ENCODE data around the gene PRKCH. TPM values are rescaled to one million over a fixed set of nuclear protein-coding genes. Genes with fewer than 3 reads are reported as not detected.

The PRKCH gene
- total RNA-seq, 1 donor from 2014 or later: 43.0 TPM

- H3K4me3 ChIP-seq: no peak overlapping the region
- TF ChIP-seq, protein P1, sequence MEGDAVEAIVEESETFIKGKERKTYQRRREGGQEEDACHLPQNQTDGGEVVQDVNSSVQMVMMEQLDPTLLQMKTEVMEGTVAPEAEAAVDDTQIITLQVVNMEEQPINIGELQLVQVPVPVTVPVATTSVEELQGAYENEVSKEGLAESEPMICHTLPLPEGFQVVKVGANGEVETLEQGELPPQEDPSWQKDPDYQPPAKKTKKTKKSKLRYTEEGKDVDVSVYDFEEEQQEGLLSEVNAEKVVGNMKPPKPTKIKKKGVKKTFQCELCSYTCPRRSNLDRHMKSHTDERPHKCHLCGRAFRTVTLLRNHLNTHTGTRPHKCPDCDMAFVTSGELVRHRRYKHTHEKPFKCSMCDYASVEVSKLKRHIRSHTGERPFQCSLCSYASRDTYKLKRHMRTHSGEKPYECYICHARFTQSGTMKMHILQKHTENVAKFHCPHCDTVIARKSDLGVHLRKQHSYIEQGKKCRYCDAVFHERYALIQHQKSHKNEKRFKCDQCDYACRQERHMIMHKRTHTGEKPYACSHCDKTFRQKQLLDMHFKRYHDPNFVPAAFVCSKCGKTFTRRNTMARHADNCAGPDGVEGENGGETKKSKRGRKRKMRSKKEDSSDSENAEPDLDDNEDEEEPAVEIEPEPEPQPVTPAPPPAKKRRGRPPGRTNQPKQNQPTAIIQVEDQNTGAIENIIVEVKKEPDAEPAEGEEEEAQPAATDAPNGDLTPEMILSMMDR (IDR thresholded peaks at IDR 0.05): no peak
- TF ChIP-seq POLR2A (IDR thresholded peaks at IDR 0.05): no peak
- TF ChIP-seq POLR2AphosphoS5 (IDR thresholded peaks at IDR 0.05; ENCODE audit: insufficient read depth in 1 of 2, low read depth in 1 of 2): no peak
- H3K36me3 ChIP-seq: no peaks in the 10 kb centered on the region
- H3K9me3 ChIP-seq: no peaks in the 10 kb centered on the region
- no peak overlapping the region for H3K27ac ChIP-seq
- H3K27me3 ChIP-seq: no peaks in the 10 kb centered on the region
- intact Hi-C loops (cut with DNase I): no loop called here
- DNase-seq (ENCODE audit: extremely low spot score in 2 of 2): peak in 1 of 2 donors; percentile 37
- H3K4me1 ChIP-seq: peaks cover 44% of the 10 kb centered on the region
Measured at GRCh38 chr14:61571917-61572316, 250.5 kb downstream of the PRKCH start.

- TF ChIP-seq POLR2A (IDR thresholded peaks at IDR 0.05) (no peak), POLR2AphosphoS5 (IDR thresholded peaks at IDR 0.05; ENCODE audit: insufficient read depth in 1 of 2, low read depth in 1 of 2) (no peak)
- TF ChIP-seq, protein P1 (IDR thresholded peaks at IDR 0.05): no peak
- peak in 1 of 2 donors; percentile 22 for DNase-seq (ENCODE audit: extremely low spot score in 2 of 2)
- H3K27ac ChIP-seq: peak overlapping the region; percentile 57
- no peaks in the 10 kb centered on the region for H3K36me3 ChIP-seq
- H3K4me3 ChIP-seq: no peak overlapping the region
- peaks cover 35% of the 10 kb centered on the region for H3K4me1 ChIP-seq
- H3K9me3 ChIP-seq: no peaks in the 10 kb centered on the region
- no peaks in the 10 kb centered on the region for H3K27me3 ChIP-seq
- intact Hi-C loops (cut with DNase I): no loop called here
Measured at GRCh38 chr14:61573321-61573720, 251.9 kb downstream of the PRKCH start.

GRCh38 chr14:61573748-61574513, 252.6 kb downstream of the PRKCH start:
- Histone ChIP-seq H3K27ac (peak overlapping the region; percentile 57), H3K4me1 (peaks cover 29% of the 10 kb centered on the region), H3K27me3 (no peaks in the 10 kb centered on the region), H3K36me3 (no peaks in the 10 kb centered on the region), H3K9me3 (no peaks in the 10 kb centered on the region), H3K4me3 (no peak overlapping the region)
- peak in 1 of 2 donors; percentile 93 for DNase-seq (ENCODE audit: extremely low spot score in 2 of 2)
- TF ChIP-seq POLR2AphosphoS5 (IDR thresholded peaks at IDR 0.05; ENCODE audit: insufficient read depth in 1 of 2, low read depth in 1 of 2): peak in 1 of 2 donors; percentile 60
- no peak for TF ChIP-seq POLR2A (IDR thresholded peaks at IDR 0.05)
- intact Hi-C loops (cut with DNase I): no loop called here

DNA sequence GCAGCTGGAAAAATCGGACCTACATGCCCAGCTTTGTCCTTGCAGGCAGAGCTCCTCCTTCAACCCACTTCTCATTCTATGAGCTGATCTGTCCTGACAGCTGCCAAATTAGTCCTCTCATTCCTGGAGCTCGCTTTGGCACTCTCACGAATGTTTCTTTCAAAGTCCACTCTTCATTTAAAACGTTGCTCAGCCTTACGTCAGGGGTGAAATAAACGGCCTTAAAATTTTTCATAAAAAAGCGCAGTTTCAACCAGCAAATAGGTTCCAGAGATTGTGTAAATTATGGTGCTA, 253.1 kb downstream of the PRKCH start:
- no peak overlapping the region for H3K27ac ChIP-seq
- TF ChIP-seq POLR2AphosphoS5 (IDR thresholded peaks at IDR 0.05; ENCODE audit: insufficient read depth in 1 of 2, low read depth in 1 of 2) (no peak), POLR2A (IDR thresholded peaks at IDR 0.05) (no peak)
- TF ChIP-seq, protein P1 (IDR thresholded peaks at IDR 0.05): no peak
- H3K4me1 ChIP-seq: peaks cover 24% of the 10 kb centered on the region
- H3K27me3 ChIP-seq: no peaks in the 10 kb centered on the region
- no peak for DNase-seq (ENCODE audit: extremely low spot score in 2 of 2)
- intact Hi-C loops (cut with DNase I): no loop called here
- no peaks in the 10 kb centered on the region for H3K36me3 ChIP-seq
- H3K9me3 ChIP-seq: no peaks in the 10 kb centered on the region
- no peak overlapping the region for H3K4me3 ChIP-seq

- H3K27me3 ChIP-seq: no peaks in the 10 kb centered on the region
- no peak for TF ChIP-seq POLR2A (IDR thresholded peaks at IDR 0.05)
- TF ChIP-seq, protein P1 (IDR thresholded peaks at IDR 0.05): no peak
- no peak for TF ChIP-seq POLR2AphosphoS5 (IDR thresholded peaks at IDR 0.05; ENCODE audit: insufficient read depth in 1 of 2, low read depth in 1 of 2)
- H3K4me1 ChIP-seq: peaks cover 17% of the 10 kb centered on the region
- intact Hi-C loops (cut with DNase I): no loop called here
- DNase-seq (ENCODE audit: extremely low spot score in 2 of 2): no peak
- no peaks in the 10 kb centered on the region for H3K9me3 ChIP-seq
- no peaks in the 10 kb centered on the region for H3K36me3 ChIP-seq
- no peak overlapping the region for H3K4me3 ChIP-seq
- H3K27ac ChIP-seq: no peak overlapping the region
Measured at GRCh38 chr14:61575126-61575525, 253.7 kb downstream of the PRKCH start.
